IPS-20b (cell line): Measurements from ENCODE around the gene RTBDN.
A peak's percentile ranks its signal among the peaks of the same experiment; 100 is the strongest.

Experiments
- H3K27ac ChIP-seq: one replicate; pipeline ENCODE4 v1.5.1; 2013; ENCODE audit warnings: low read length
- H3K27me3 ChIP-seq: 2 replicates; pipeline ENCODE4 v1.6.1; 2013; ENCODE audit warnings: mild to moderate bottlenecking, low read length, inconsistent platforms; ENCODE audit not compliant: insufficient read depth
- H3K36me3 ChIP-seq: 2 replicates; pipeline ENCODE4 v1.6.1; 2013; ENCODE audit warnings: low read depth, mild to moderate bottlenecking, inconsistent platforms, low read length, moderate library complexity; ENCODE audit not compliant: insufficient read depth
- H3K4me1 ChIP-seq: 2 replicates; pipeline ENCODE4 v1.6.1; 2013; ENCODE audit warnings: mild to moderate bottlenecking, control low read depth, inconsistent platforms, low read length, moderate library complexity; ENCODE audit not compliant: insufficient read depth
- H3K4me3 ChIP-seq: 2 replicates; pipeline ENCODE4 v1.5.1; 2013; ENCODE audit warnings: mild to moderate bottlenecking, low read length, inconsistent platforms
- H3K9ac ChIP-seq: 2 replicates; pipeline ENCODE4 v1.6.1; 2013; ENCODE audit warnings: low read depth, mild to moderate bottlenecking, inconsistent platforms, low read length, moderate library complexity
- H3K9me3 ChIP-seq: 2 replicates; pipeline ENCODE4 v1.6.1; 2013; ENCODE audit warnings: mild to moderate bottlenecking, low read depth, low read length, inconsistent platforms; ENCODE audit not compliant: insufficient read depth

The RTBDN gene

DNA sequence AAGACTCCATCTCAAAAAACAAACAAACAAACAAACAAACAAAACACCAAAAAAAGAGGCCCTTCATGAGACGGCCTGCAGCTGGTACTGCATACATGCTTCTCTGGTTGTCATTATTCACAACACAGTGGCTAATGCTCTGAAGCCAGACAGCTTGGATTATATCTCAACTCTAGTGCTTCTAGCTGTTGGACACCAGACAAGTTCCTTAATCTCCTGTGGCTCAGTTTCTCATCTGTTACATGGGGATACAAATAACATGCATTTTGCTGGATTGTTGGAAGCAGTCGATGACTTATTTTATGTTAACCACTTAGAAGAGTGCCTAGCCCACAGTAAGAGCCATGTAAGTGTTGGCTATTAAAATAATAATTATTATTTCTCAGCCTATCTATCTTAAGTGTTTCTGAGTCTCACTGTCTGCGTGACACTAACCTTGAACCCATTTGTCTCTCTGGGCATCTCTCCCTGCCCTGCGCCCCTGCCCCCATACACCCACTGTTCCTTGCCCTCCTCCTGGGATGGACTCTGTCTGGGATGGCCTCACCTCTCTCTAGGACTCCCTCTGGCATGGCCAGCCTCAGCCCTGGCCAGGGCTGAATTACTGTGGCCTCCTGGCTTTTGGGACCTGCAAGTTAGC is 46.2 kb downstream of the RTBDN start:
- no peaks in the 10 kb centered on the region for H3K9me3 ChIP-seq
- H3K4me1 ChIP-seq: peaks cover 25% of the 10 kb centered on the region
- peak overlapping the region; percentile 48; the same call in 1 of the 2 replicates for H3K9ac ChIP-seq
- peaks cover 30% of the 10 kb centered on the region for H3K27me3 ChIP-seq
- peak overlapping the region; percentile 76; the same call in 1 of the 2 replicates for H3K4me3 ChIP-seq
- no peaks in the 10 kb centered on the region for H3K36me3 ChIP-seq
- H3K27ac ChIP-seq: no peak overlapping the region

DNA sequence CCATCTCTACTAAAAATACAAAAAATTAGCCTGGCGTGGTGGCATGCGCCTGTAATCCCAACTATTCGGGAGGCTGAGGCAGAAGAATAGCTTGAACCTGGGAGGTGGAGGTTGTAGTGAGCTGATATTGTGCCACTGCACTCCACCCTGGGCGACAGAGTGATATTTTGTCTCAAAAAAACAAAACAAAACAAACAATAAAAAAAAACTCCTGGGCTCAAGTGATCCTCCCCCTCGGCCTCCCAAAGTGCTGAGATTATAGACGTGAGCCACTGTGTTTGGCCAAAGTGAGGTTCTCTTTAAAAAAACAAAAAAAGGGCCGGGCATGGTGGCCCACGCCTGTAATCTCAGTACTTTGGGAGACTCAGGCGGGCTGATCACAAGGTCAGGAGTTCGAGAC is 46.9 kb downstream of the RTBDN start:
- Histone ChIP-seq H3K4me3 (no peak overlapping the region), H3K9ac (no peak overlapping the region), H3K4me1 (peaks cover 25% of the 10 kb centered on the region), H3K27me3 (peaks cover 23% of the 10 kb centered on the region), H3K36me3 (no peaks in the 10 kb centered on the region), H3K9me3 (no peaks in the 10 kb centered on the region), H3K27ac (no peak overlapping the region)

DNA sequence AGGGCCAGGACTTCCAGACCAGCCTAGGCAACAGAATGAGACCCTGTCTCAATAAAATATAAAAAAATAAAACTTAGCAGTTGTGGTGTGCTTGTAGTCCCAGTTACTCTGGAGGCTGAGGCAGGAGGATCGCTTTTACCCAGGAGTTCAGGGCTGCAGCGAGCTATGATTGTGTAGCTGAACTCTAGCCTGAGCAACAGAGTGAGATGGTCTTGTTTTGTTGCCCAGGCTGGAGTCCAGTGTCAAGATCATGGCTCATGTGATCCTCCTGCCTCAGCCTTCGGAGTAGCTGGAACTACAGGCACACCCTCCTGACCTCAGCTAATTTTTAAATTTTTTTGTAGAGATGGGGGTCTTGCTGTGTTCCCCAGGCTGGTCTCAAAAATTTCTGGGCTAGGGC is 47.4 kb downstream of the RTBDN start:
- no peaks in the 10 kb centered on the region for H3K36me3 ChIP-seq
- H3K9ac ChIP-seq: no peak overlapping the region
- H3K27ac ChIP-seq: no peak overlapping the region
- H3K4me3 ChIP-seq: no peak overlapping the region
- H3K9me3 ChIP-seq: no peaks in the 10 kb centered on the region
- H3K27me3 ChIP-seq: peaks cover 18% of the 10 kb centered on the region
- H3K4me1 ChIP-seq: peaks cover 25% of the 10 kb centered on the region

DNA sequence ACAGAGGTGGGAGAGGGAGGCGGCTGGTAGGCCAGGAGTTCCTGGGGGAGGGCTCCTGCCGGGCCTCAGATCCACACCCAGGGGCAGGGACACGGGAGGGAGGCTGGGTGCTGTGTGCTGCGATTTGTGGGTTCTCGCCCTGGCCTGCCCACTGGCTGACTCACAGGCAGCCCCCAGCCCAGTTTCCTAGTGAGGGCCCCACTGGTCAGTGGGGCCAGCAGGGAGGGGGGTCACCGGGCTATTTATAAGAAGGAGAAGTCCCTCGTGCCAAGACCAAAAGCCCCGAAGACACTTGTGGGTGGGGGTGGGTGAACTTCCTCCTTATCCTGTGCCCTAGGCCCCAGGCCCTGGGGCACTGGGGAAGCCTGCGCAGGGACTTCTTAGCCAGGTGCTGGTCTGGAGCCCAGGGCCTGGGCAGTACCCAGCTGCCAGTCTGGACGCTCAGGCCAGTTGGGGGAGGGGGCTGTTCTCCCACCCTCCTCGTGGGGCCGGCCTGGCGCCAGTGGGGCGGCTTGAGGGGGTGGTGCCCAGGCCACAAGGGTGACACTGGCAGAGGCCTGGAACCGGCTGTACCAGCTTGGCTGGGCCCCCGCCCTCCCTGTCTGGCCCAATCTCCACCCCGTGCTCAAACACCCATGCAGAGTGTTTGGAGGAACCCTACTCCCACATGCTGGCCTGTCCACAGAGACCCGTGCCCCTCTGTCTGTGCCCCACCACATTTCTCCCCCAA is 48.1 kb downstream of the RTBDN start:
- H3K36me3 ChIP-seq: no peaks in the 10 kb centered on the region
- no peak overlapping the region for H3K27ac ChIP-seq
- H3K4me1 ChIP-seq: peaks cover 25% of the 10 kb centered on the region
- H3K27me3 ChIP-seq: peaks cover 12% of the 10 kb centered on the region
- no peak overlapping the region for H3K9ac ChIP-seq
- H3K9me3 ChIP-seq: no peaks in the 10 kb centered on the region
- no peak overlapping the region for H3K4me3 ChIP-seq

DNA sequence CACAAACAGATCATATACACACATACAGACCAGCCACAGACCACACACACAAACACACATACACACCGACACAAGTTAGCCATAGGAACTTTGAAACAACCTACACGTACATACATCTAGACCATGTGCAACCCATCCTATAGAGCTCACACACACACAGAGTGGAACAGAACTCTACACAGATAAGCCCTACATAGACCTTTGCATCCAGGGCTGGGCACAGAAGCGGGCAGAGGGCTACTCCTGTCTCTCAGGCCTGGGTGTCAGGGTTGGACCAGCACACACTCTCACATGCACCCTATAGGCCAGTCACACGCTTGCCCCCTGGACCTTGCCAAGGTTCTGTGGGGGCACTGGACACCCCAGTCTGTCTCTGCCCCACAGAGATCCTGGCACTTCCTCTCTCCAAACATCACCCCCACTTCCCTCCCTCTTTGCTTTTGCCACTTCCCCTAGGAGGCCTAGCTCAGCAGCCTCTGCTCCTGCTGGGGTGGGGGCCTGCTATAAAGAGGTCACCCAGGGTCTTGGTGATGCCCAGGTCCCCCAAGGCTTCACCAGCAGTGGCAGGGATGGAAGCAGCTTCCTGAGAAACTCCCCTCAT is 48.8 kb downstream of the RTBDN start:
- Histone ChIP-seq H3K4me3 (no peak overlapping the region), H3K27ac (no peak overlapping the region), H3K36me3 (no peaks in the 10 kb centered on the region), H3K9me3 (no peaks in the 10 kb centered on the region), H3K4me1 (peaks cover 19% of the 10 kb centered on the region; the same call in 1 of the 2 replicates), H3K27me3 (peaks cover 4% of the 10 kb centered on the region), H3K9ac (no peak overlapping the region)

DNA sequence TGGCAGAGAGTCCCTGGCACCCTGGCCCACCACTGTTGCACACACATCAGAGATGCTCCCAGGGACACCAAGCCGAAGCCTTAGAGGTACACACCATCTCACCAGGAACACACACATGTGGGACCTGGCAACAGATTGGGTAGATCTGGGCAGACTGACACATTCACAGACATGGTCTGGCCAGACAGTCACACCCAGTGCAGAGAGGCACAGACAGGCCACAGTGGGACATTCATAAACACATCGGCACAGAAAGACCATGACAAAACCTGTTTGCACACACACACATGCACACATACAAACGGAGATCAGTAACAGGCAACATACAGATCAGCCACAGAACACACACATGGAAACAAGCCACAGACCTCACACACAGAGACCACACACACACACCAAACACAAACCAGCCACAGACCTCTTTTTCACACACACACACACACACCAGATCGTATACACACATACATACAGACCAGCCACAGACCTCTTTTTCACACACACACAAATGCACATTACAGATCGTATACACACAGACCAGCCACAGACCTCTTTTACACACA is 49.4 kb downstream of the RTBDN start:
- H3K4me1 ChIP-seq: peaks cover 16% of the 10 kb centered on the region; the same call in 1 of the 2 replicates
- H3K9ac ChIP-seq: no peak overlapping the region
- no peaks in the 10 kb centered on the region for H3K9me3 ChIP-seq
- no peak overlapping the region for H3K4me3 ChIP-seq
- no peak overlapping the region for H3K27ac ChIP-seq
- H3K36me3 ChIP-seq: no peaks in the 10 kb centered on the region
- no peaks in the 10 kb centered on the region for H3K27me3 ChIP-seq

DNA sequence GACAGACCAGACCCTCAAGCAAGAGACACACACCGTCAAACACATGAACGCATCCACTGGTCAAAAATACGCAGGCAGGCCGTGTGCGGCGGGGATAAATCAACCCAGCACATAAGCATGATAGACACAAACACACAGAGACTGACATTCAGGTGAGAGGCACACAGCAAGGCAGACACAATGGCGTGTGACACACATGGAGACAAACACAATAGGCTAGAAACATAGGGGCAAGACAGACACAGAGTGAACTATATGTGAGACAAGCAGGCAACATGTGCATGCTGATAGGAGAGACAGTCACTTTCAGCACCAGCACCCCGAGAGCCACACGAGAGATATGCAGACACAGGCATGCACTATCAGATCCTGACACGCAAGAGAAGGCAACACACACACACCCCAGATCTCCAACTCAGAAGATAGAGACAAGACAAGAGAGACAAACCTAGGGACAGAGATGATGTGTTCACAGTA is 49.9 kb downstream of the RTBDN start:
- H3K4me1 ChIP-seq: peaks cover 18% of the 10 kb centered on the region; the same call in 1 of the 2 replicates
- no peaks in the 10 kb centered on the region for H3K36me3 ChIP-seq
- H3K27ac ChIP-seq: no peak overlapping the region
- H3K9me3 ChIP-seq: no peaks in the 10 kb centered on the region
- H3K4me3 ChIP-seq: no peak overlapping the region
- H3K9ac ChIP-seq: no peak overlapping the region
- no peaks in the 10 kb centered on the region for H3K27me3 ChIP-seq

DNA sequence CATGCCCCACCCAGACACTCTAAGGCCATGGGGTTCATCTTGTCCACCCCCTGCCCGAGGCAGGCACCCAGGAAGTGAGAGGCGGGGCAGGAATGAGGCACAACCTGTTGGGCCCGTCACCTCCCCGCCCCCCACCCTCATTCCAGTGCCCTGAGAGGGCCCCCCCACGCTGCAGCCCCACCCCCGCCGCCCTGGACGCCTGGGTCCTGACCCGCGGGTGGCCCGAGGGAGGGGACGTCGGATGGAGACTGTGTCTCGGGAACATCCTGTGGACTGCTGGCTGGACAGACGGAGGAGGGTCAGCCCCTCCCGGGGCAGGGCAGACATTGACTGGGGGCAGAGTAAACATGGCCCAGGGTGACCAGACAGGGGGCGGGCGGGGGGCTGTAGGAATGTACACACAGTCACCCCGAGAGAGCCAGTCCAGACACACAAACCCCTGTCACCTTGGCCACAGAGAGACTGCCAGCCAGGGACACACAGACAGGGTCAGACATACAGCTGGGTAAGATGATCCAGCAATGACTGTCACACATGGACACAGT is 50.5 kb downstream of the RTBDN start:
- peak overlapping the region; percentile 70; the same call in 1 of the 2 replicates for H3K4me3 ChIP-seq
- no peak overlapping the region for H3K27ac ChIP-seq

DNA sequence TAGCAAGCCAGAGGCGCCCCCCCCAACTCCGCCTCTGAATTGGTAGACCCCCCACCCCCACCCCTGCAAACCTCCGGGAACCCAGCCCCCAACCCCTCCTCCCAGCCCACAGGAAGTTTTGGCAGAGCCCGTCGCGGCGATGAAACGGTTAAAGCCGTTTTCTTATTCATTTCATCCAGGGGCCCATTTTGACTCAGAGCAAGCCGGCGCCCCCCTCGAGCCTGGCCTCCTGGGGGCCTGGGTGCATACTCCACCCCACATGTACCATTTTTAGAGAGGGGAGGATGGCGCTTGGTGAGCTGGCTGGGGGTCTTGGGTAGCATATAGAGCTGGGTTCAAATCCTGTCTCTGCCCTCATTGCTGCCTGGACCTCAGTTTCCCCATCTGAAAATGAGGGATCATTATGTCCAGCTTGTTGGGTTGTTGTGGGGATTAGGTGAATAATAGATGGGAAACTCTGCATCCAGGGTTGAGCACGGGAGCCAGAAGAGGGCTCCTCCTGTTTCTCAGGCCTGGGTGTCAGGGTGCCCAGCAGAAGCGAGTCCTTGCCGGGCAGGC is 51.0 kb downstream of the RTBDN start:
- peak overlapping the region; percentile 70; the same call in 1 of the 2 replicates for H3K4me3 ChIP-seq
- H3K27ac ChIP-seq: no peak overlapping the region
- no peaks in the 10 kb centered on the region for H3K9me3 ChIP-seq
- H3K4me1 ChIP-seq: peaks cover 19% of the 10 kb centered on the region; the same call in 1 of the 2 replicates
- no peaks in the 10 kb centered on the region for H3K36me3 ChIP-seq
- no peaks in the 10 kb centered on the region for H3K27me3 ChIP-seq
- H3K9ac ChIP-seq: peak overlapping the region; percentile 66; the same call in 1 of the 2 replicates

More for the DNA sequence above, 50.5 kb downstream of the RTBDN start:
- peaks cover 19% of the 10 kb centered on the region; the same call in 1 of the 2 replicates for H3K4me1 ChIP-seq
- H3K27me3 ChIP-seq: no peaks in the 10 kb centered on the region
- H3K9ac ChIP-seq: peak overlapping the region; percentile 66; the same call in 1 of the 2 replicates
- H3K9me3 ChIP-seq: no peaks in the 10 kb centered on the region
- no peaks in the 10 kb centered on the region for H3K36me3 ChIP-seq

DNA sequence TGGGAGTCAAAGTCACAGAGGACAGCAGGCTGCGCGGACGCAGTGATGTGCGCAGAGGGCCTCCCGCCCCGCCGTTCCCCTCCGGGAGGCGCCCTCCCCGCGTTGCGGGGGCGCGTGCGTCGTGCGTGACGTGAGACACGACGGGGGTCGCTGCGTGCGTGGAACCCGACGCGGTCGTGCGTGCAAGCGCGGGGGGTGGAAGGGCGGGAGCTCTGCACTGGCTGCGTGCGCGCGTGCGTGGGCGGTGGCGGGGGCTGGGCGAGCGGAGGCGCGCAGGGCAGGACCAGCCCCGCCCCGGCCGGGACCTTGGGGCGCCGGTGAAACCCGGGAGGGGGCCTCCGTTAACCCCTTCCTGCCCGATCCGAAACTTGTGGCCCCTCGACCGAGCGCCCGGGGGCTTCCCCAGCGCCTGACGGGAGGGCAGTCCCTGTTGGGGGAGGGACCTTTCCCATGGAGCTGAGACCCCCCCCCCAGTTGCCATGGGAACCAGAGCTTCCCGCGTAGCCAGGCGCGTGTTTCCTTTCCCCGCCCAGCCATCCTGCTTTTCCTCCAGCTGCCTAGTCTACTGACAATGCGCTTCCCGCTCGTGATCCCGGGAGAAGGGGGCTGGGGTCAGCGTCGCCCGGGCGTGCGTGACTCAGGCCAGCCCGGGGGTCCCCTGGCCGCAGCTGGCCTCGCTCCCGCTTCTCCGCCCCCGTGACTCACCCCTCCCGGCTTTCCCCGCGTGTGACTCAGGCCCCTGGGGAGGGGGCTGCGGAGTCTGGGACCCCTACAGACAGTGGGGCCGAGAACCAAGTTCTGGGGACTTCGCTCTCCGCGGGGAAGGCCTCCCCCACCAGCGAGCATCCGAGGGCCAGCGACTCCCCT is 51.7 kb downstream of the RTBDN start:
- peaks cover 17% of the 10 kb centered on the region; the same call in 1 of the 2 replicates for H3K4me1 ChIP-seq
- no peak overlapping the region for H3K27ac ChIP-seq
- H3K27me3 ChIP-seq: no peaks in the 10 kb centered on the region
- H3K9me3 ChIP-seq: no peaks in the 10 kb centered on the region
- peak overlapping the region; percentile 70; the same call in 1 of the 2 replicates for H3K4me3 ChIP-seq
- H3K9ac ChIP-seq: peak overlapping the region; percentile 66; the same call in 1 of the 2 replicates
- H3K36me3 ChIP-seq: no peaks in the 10 kb centered on the region
